HepG2 (cell line): ENCODE measurements around the gene DAAM1.

Experiments used
- EP300 ChIP-seq, 3 experiments: sonication (generic) in 1 of 3; formaldehyde crosslinking in 1 of 3; IDR thresholded peaks; 2 replicates each; pipeline versions ENCODE4 v1.5.1 to v1.6.1; 2011 to 2020; ENCODE audit warnings: low read depth in 2 of 3, low read length in 2 of 3, borderline replicate concordance in 1 of 3, improper control_type of control experiment in 1 of 3, mild to moderate bottlenecking in 1 of 3, missing genetic modification reagents in 1 of 3, moderate library complexity in 1 of 3
- KDM6A ChIP-seq: IDR thresholded peaks from 2 replicates; pipeline ENCODE4 v1.6.1; 2016; ENCODE audit warnings: low read depth
- ZBTB3 ChIP-seq: sonication (generic); formaldehyde crosslinking; IDR thresholded peaks from 2 replicates; pipeline ENCODE4 v1.4.0; 2020; ENCODE audit warnings: low read depth, mild to moderate bottlenecking, moderate library complexity, missing genetic modification reagents, borderline replicate concordance

GRCh38 chr14:59310633-59311032 is 122.2 kb downstream of the DAAM1 start:
- TF ChIP-seq ZBTB3 (CRISPR knock-in tag): no peak
- TF ChIP-seq KDM6A (CRISPR knock-in tag): no peak
- TF ChIP-seq EP300 (IDR thresholded peaks at IDR 0.05; ENCODE audit: low read depth in 2 of 2, low read length in 2 of 2): no peak
- TF ChIP-seq EP300 (CRISPR knock-in tag; IDR thresholded peaks at IDR 0.05; ENCODE audit: borderline replicate concordance): no peak
